ENCODE measurements around the gene PRKCA.
"Not testable (repeated sequence)": the region's sequence is repeated elsewhere in the genome, so short reads cannot be mapped to it uniquely, and the experiment has no call there.

PRKCA gene
- total RNA-seq: 111 to 160 reads per million in 2 donors

DNA sequence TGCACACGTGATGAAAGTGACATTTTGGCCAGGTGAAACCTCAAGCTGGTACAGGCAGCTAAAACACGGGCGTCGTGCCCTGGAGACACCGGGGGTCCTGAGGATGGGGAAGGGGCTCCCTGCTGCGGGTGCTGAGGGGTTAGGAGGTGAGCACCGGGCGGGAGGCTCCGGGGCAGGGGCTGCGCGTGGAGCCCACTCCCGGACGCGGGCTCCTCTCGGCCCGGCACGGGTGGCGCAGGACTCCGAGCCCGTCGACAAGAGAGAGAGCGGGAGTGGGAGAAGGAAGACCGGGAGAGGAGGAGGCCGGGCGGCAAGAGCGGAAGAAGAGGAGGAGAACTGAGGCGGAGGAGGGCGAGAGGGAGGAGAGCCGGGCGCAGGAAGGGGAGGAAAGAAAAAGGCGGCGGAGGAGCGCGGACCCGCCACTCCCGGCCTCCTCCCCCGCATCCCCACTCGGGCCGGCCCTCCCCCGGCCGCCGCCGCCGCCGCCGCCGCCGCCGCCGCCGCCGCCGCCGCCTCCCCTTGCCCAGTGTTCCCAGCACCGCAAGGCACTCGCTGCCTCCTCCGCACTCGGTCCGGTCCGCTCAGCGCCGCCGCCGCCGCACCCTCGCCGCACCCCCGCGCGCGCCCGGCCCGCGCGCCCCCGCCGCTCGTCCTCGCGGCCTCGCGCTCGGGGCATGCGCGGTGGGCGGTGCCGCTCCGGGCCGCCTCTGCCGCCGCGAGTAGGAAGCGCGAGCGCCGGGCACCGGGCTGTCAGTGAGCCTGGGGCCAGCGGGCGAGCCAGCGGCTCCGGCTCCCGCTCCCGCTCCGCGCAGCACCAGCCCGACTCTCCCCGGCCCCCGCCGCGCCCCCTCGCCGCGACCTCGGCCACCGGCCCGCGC is at the start of gene PRKCA:
Gene PRKCA (plus strand): TSS at position 750 of the 878 bp plus-strand sequence.
- peak; percentile 49 to 87 (median 66) for DNase-seq

DNA sequence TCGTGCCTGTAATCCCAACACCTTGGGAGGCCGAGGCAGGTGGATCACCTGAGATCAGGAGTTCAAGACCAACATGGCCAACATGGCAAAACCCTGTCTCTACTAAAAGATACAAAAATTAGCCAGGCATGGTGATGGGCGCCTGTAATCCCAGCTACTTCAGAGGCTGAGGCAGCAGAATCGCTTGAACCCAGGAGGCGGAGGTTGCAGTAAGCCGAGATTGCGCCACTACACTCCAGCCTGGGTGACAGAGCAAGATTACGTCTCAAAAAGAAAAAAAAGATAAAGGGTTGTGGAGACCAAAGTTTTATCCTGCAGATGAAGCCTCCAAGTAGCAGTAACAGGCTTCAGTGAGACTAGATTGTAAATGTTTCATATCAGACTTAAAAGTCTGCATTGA is 49.0 kb upstream of the PRKCA start:
- not testable (repeated sequence) for DNase-seq

DNA sequence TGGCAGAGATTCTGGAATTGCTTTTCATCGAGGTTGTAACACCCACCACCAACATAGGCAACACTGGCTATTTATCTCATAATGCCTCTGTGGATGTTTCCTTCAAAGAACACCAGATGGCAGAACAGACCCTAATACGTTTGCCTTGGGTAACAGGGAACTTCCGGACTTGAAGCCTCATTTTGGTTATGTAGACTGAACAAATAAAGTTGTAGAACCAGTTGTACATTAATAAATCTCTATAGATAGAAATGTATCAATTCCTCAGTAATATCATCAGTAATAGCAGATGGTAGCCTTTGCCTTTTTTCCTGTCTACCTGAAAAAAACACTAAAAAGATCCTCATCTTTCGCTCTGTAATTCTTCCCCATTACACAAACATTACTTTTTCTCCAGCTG is 47.3 kb upstream of the PRKCA start:
- DNase-seq: peak in 2 of 5 experiments; percentile 43 to 88

DNA sequence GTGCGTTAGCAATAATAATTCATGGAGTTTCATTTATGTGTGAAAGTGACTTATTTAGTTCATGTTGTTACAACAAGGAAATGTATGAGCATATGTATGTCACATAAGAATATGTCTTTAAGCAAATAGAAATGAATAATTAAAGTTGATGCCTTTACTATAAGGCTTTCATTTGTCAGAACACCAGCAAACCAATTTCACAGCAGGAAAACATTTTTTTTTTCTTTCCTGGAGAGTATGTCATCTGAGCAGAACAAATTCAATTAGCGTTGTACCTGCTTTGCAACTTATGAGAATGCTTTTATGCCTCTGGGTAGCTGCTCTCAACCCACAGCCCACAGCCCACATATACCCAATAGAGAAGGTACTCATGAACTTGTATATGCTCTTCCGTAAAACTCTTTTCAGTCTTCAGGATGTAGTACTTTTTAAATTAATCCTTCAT is 46.9 kb upstream of the PRKCA start:
- DNase-seq: peak in 1 of 5 experiments; percentile 86

DNA sequence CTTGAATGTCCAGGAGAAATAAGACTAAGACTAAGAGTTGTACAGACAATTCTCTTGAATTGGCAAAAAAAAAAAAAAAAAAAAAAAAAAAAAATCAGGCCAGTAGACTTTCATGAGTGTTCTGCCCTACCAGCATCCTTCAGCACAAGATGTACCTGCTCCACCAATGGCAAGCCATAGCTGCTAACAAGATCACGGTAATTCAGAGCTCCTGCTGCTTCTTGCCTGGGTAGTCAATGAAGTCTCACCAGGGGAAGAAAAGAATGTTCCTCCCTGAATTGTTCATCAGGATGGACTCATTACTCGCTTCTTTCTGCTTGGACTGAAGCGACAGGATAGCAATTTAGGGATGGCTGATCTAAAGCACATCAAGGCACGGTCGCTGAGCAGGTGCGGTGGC is 42.1 kb upstream of the PRKCA start:
- no peak for DNase-seq

DNA sequence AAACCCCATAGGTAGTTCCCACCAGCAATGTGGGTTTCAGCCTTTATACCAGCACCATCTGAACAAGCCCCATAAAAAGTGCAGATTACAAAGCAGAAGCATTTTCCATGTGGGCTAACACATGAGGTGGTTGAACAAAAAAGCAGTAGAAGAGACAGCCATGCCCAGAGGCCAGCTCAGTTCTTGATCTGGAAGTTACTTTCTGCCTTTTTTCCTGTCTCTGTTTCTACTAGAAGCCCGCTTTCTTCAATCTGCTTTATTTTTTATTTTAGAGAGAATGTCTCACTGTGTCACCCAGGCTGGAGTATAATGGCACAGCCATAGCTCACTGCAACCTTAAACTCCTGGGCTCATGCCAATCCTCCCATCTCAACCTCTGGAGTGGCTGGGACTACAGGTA is 41.7 kb upstream of the PRKCA start:
- no peak for DNase-seq

DNA sequence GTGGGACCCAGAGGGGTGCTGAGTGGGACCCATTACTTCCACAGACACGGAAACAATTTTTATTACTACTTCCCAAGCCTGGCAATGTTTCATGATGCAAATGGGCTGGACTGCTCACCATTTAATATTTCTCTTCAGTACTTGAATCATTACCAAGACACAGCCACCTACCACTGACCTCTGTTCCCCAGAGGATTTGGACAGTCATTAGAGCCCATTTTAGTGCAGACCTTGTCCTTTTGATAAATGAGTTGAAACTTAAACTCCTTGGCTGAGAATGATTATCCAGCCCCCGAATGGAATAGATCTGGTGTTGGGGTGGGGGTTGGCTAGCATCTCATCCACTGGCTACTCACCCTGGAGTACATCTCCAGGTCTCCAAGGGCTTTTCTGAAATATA is 39.6 kb upstream of the PRKCA start:
- DNase-seq: no peak

DNA sequence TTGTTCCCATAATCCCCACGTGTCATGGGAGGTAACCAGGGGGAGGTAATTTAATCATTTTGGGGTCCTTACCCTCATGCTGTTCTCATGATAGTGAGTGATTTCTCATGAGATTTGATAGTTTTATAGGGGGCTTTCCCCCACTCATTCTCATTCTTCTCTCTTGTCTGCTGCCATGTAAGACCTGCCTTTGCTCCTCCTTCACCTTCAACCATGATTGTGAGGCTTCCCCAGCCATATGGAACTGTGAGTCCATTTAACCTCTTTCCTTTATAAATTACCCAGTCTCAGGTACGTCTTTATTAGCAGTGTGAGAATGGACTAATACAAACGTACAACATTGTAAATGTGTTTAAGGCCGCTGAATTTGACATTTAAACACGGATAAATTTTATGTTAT is 37.7 kb upstream of the PRKCA start:
- no peak for DNase-seq

DNA sequence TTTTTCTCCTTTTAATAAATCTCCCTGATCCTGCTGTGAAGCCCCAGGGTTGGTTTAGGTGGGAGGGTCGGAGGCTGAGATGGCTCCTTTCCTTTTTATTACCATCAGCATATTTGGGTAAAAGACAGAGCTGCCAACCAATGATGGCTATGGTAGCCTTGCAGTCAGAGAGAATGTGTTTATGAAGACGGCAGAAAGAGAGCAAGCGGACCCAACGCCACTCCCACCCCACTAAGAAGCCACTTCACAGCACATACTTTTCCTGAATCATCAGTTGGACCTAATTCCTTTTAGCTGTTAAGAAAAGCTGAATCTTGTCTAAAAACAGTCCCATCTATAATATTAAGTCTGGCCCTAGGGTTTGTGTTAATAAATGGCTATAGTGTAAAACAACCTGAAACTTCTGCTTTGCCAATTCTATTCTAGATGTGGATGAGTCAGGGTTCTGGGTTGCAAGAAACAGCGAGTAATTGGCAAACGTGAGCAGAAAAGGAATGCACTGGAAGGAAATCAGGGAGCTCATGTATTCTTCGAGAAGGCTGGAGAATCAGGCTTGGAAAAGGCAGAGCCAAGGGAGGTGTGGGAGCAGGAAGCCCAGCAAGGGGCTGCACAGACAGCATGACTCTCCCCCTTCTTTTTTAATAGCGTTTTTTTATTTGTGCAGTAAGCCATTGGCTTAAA is 34.0 kb upstream of the PRKCA start:
- DNase-seq: no peak

DNA sequence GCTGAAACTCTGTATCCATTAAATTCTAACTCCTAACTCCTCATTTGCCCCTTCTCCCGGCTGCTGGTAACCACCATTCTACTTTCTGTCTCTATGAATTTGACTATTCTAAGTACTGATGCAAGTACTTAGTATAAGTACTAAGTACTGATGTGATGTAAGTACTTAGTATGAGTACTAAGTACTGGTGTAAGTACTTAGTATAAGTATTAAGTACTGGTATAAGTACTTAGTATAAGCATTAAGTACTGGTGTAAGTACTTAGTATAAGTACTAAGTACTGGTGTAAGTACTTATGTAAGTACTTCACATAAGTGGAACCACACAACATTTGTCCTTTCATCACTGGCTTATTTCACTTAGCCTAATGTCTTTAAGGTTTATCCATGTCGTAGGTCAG is 32.3 kb upstream of the PRKCA start:
- DNase-seq: no peak

DNA sequence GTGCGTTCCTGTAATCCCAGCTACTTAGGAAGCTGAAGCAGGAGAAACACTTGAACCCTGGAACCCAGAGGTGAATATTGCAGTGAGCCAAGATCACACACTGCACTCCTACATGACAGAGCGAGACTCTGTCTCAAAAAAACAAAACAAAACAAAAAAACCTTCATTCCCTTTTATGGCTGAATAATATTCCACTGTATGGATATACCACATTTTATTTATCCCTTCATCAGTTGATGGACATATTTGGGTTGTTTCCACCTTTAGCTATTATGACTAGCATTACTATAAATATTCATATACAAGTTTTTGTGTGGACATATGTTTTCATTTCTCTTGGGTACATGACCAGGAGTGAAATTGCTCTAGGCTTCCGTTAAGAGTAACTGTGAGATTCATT is 30.9 kb upstream of the PRKCA start:
- no peak for DNase-seq

DNA sequence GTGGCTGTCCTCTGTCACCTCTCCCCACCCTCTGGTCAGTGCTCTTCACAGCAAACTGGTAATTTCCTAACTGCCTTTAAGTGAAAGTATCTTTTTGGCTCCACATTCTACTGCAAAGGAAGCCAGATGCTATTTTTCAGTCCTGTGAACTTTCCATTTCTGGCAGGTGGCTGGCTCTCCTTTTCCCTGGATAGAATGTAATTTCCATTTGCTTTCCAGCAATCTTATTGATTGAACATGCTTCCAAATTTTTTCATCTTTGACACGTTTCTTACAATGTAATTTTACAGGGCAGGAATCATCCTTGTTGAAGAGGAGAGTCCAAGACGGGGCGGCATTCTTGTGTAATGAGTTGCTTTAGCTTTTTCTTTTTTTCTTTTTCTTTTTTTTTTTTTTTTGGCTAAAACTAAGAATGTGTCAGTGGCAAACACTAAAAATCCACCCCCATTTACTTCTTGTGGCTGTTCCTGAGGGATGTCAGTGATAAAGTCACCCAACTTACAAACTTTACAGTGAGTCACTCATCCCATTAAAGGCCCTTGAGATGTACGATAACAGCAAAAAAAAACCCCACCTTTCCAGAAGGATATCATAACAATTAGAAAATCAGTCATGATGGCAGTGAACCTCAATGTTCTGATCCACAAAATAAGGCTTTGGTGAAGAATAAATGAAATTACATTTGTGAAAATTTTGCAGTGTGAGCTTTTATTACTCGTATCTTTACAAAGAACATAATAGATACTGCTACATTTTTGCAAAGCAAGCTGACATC is 29.4 kb upstream of the PRKCA start:
- no peak for DNase-seq

DNA sequence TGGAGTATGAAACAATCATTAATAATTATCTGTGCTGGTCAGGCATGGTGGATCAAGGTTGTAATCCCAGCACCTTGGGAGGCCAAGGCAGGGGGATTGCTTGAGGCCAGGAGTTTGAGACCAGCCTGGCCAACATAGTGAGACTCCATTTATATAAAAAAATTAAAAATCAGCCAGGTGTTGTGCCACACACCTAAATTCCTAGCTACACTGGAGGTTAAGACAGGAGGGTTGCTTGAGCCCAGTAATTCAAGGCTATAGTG is 28.9 kb upstream of the PRKCA start:
- no peak for DNase-seq

DNA sequence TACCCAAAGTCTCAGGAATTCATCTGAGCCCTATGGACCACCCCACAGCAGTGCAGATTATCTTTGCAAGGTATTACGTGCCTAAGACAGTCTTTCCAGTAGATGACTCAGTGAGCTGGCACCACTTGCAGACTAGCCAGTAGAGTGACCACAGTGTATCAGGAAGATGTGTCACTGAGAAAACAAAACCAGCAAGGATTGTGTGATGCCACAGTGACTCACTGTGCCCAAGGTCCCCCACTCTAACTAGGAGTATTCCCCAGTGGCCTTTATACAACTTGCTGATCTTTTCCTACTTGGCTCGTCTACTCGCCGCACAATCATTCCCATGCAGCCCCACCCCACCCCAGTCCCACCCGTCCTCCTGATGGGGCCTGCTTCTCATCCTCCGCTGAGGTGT is 26.8 kb upstream of the PRKCA start:
- DNase-seq: no peak

DNA sequence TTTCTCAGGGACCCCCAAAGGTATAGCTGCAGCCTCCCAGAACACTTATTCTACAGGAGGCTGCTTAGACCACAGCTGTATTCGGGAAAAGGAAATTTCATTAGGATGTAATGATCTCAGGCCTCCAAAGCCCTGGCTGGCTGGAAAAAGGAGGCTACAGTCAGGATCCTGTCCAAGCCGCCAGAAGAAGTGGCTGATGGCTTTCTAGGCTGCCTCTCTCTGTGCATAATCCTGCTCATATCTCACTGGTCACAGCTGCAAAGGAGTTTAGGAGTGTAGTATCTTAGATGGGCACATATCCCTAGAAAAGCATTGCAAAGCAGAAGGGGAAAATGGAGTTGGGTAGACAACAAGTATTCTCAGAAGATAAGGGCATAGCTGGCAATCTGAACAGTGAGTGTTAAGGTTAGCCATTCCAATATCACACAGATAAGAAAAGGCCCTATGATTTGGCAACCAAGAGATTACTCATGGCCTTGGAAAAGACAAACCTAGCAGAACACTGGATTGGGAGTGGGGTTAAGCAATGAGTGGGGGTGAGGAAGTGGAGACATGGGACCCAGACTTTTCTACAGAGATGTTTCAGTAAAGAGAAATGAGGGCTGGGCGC is 26.0 kb upstream of the PRKCA start:
- no peak for DNase-seq

DNA sequence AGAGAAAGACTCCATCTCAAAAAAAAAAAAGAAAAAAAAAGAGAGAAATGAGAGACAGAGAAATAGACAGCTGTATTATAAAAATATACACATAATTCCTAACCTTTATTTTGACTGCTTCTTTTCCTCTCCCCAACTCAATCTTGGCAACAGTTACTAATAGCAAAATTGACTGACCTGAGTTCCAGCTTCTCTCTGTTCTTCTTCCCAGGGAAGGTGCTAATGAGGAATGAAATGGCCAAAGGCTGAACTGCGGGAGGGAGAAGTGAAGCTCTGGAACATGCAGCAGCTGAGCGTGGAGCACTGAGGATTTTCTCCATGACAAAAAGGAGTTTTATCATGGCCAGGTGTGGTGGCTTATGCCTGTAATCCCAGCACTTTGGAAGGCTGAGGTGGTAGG is 25.2 kb upstream of the PRKCA start:
- no peak for DNase-seq

DNA sequence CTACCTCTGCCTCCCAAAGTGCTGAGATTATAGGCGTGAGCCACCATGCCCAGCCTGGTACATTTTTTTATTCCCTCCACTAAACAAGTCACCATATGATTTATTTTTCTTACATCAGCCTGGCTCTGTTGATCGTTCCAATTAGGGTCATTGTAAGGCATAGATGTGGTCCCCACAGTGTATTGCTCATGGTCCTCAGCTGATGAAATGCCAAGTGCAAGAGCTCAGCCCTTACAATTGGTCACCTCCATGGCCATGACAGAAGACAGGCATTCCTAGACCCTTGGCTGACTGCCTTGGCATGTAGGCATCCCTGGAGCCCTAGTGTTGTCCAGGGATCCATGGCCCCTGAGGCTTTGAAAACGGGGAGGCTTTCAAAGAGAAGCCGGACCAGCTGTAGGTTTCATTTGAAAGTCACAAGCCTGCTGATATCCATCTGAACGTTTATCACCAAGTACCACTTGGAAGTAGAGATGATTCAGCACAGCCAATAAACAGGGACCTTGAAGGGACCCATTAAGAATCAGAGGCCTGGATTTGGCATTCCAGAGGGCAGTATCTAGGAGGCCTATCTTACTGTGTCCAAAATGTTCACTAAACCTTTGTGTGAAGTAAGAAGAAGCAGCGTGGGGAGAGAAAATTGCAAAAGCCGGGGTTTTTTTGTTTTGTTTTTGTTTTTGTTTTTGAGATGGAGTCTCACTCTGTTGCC is 20.6 kb upstream of the PRKCA start:
- DNase-seq: no peak

DNA sequence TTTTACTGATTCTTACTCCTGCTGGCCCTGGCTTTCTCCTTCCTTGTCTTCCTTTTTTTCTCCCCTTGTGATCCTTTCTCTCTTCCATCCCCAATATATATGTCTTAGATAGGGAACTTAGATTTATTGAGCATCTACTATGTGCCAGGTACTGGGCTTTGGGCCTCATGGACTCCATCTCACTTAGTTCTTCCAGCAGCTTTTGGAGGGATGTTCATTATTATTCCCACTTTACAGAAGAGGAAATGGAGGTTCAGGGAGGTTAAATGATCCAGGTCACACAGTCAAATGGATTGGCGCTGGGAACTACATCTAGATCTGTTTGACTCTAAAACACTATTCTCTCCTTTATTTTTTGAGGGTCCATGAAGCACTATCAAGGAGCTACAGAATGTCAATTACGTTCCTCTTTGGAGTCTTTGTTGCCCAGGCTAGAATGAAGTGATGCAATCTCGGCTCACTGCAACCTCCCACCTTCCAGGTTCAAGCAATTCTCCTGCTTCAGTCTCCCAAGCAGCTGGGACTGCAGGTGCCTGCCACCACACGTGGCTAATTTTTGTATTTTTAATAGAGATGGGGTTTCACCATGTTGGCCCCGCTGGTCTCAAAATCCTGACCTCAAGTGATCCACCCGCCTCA is 19.0 kb upstream of the PRKCA start:
- DNase-seq: no peak

DNA sequence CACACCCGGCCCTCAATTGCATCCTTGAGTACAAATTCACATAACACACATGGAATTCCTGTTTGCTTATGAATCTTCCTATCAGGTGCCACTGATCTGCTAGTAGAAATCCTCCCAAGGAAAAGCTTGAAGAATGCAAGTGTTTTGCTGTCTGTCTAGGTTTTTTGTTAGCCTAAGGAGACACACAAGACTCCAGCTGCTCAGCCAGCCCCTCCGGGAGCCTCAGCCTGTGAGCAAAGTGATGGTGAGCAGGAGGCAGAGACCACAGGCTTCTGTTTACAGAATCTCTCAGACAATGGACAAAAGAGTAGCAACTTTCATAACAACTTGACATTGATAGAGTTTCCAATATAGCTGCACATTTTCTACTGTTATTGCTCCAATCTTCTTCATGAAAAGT is 18.4 kb upstream of the PRKCA start:
- no peak for DNase-seq

DNA sequence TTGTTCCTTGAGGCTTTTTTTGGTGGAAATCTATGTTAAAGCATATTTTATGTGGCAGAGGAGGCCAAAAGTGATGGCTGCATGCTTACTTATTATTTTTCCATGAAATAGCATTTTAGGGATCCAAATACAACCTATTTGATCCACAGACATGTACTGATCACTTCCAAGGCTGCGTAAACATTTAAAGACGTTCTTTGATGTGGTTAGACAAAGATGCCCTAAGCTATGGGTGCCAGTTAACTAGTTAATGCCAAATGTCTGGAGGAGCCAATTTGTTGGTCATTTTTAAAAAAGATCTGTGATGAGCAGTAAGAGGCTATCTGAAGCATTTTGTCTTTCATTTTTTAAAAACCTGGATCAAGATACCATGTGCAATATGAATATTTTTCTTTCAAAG is 17.3 kb upstream of the PRKCA start:
- DNase-seq: no peak

DNA sequence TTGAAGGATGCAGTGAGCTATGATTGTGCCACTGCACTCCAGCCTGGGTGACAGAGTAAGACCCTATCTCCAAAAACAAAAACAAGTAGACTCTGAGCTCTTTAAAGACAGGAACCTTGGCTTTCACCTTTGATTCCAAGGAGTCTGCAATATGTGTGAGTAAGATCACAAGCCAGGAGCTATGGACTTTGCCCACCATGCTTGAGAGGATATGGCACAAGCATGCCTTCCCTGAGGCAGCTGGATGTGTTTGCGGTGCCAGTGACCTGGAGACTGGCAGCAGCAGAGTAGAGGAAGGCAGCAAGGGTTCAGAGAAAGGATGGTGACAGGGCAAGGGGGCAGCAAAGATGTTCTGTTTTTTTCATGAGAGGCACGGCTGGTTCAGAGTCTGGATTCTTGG is 14.5 kb upstream of the PRKCA start:
- DNase-seq: no peak

DNA sequence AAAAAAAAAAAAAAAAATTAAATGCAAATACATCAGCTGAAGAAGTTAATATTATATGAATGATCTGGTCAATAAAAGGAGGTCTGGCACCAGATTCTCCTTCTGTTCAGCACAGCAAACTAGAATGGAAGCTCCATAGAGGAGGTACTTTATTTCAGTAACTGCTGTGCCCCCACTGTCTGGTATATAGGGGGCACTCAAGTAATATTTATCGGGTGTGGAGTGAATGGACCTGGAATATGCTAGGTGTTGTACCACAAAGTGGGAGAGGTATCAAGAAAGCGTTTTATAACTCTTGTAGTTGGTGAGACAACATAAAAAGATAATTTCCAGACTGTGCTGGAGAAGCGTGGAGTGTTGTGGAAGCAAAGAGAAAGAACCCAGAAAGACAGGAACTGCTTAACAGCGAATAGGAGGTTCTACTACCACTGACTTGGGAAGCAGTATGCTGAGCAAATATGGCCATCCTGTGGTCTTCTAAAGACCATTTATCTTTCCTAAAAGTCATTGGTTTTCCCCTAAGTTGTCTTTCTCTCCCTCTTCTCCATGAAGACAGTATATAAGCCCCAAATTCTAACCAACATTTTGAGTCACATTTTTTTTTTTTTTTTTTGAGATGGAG is 12.2 kb upstream of the PRKCA start:
- DNase-seq: no peak
